Measurements from ENCODE around the gene COX7B2.

- no peak for TF ChIP-seq POLR2AphosphoS5 (IDR thresholded peaks at IDR 0.05; ENCODE audit: low read depth, low read length)
- TF ChIP-seq POLR2A (IDR thresholded peaks at IDR 0.05; ENCODE audit: low read depth, low read length), result no peak
- no peak for TF ChIP-seq SPI1 (IDR thresholded peaks at IDR 0.05; ENCODE audit: low read depth, low read length)
Observed at GRCh38 chr4:46836584-46836983, 72.5 kb downstream of the COX7B2 start.
